A549 (cell line): ENCODE measurements around the gene SMIM10L2A. TPM values are rescaled to one million over a fixed set of nuclear protein-coding genes. Genes with fewer than 3 reads are reported as not detected.
"Not testable (repeated sequence)": the region's sequence is repeated elsewhere in the genome, so short reads cannot be mapped to it uniquely, and the experiment has no call there.

Experiments
- ATAC-seq, 2 experiments: fragments of 200-7000 bp in 1 of 2; fragments of >200 bp in 1 of 2; cut with Nextera tagmentation in 1 of 2; cut with Tn5 transposase in 1 of 2; 3 replicates each; pipeline versions ENCODE4 v1.8.0 to v1.9.1; 2018 to 2020; ENCODE audit warnings: mild to moderate bottlenecking in 1 of 2, moderate library complexity in 1 of 2
- CTCF ChIA-PET: fragments of 300-600 bp; sonication (Branson Sonifier 250); formaldehyde crosslinking; extraction: SDS; loops from one replicate; lab custom pipeline; 2021; ENCODE audit warnings: antibody characterized with exemption, inconsistent platforms; lab: Yijun Ruan, JAX
- POLR2A ChIA-PET: fragments of 350-600 bp; formaldehyde crosslinking; extraction: SDS; loops from one replicate; lab custom pipeline; 2021; ENCODE audit warnings: antibody characterized with exemption, inconsistent platforms; lab: Yijun Ruan, JAX
- DNase-seq, 2 experiments: peaks; one replicate each; pipeline versions ENCODE4 v3.0.0 to v3.0.0-alpha.2; 2011 to 2016; ENCODE audit warnings: low read depth in 1 of 2, low spot score in 1 of 2
- FAIRE-seq: peaks from 2 replicates; lab custom pipeline; 2011; peaks lifted over from hg19 to GRCh38; lab: Jason Lieb, UNC
- H3K27ac ChIP-seq, 2 experiments: fragments of >200 bp; sonication (Bioruptor Twin); formaldehyde crosslinking; 3 replicates each; pipeline ENCODE4 v1.5.1; 2016 to 2017
- H3K4me1 ChIP-seq: fragments of >200 bp; sonication (Bioruptor Twin); formaldehyde crosslinking; 3 replicates; pipeline ENCODE4 v1.6.1; 2016
- H3K4me2 ChIP-seq: fragments of >200 bp; sonication (Bioruptor Twin); formaldehyde crosslinking; 3 replicates; pipeline ENCODE4 v1.6.1; 2016
- H3K4me3 ChIP-seq: fragments of >200 bp; sonication (Bioruptor Twin); formaldehyde crosslinking; 3 replicates; pipeline ENCODE4 v1.5.1; 2016
- H3K9me3 ChIP-seq: fragments of >200 bp; sonication (Bioruptor Twin); formaldehyde crosslinking; 3 replicates; pipeline ENCODE4 v1.6.1; 2016
- CHD2 ChIP-seq: fragments of 150-350 bp; IDR thresholded peaks from 2 replicates; pipeline ENCODE4 v1.6.1; 2014; ENCODE audit warnings: low read length; ENCODE audit not compliant: partially characterized antibody
- EHF ChIP-seq: fragments of 250-450 bp; sonication (Bioruptor Pico); IDR thresholded peaks from 2 replicates; pipeline ENCODE4 v1.5.0; 2020; ENCODE audit warnings: mild to moderate bottlenecking
- ESRRA ChIP-seq: fragments of 150-350 bp; IDR thresholded peaks from 2 replicates; pipeline ENCODE4 v1.6.1; 2014; ENCODE audit warnings: mild to moderate bottlenecking, low read length, borderline replicate concordance
- FOSB ChIP-seq: fragments of 250-450 bp; sonication (Bioruptor Pico); IDR thresholded peaks from 2 replicates; pipeline ENCODE4 v1.5.0; 2020; ENCODE audit warnings: mild to moderate bottlenecking, moderate library complexity
- HES2 ChIP-seq: fragments of >200 bp; sonication (Bioruptor Twin); formaldehyde crosslinking; IDR thresholded peaks from 2 replicates; pipeline ENCODE4 v1.6.1; 2016
- HOXA7 ChIP-seq: fragments of 250-450 bp; sonication (Bioruptor Pico); IDR thresholded peaks from 2 replicates; pipeline ENCODE4 v1.5.0; 2020; ENCODE audit warnings: mild to moderate bottlenecking, moderate library complexity
- HOXB13 ChIP-seq: fragments of 250-450 bp; sonication (Bioruptor Pico); IDR thresholded peaks from 2 replicates; pipeline ENCODE4 v1.5.0; 2020; ENCODE audit warnings: low read depth, mild to moderate bottlenecking, moderate library complexity
- JUN ChIP-seq, 2 experiments: fragments of >200 bp; sonication (Bioruptor Twin); formaldehyde crosslinking; IDR thresholded peaks; 2 replicates in 1 of 2; 3 replicates in 1 of 2; pipeline ENCODE4 v1.6.1; 2016 to 2017
- MAFK ChIP-seq: fragments of 450-650 bp; IDR thresholded peaks from 2 replicates; pipeline ENCODE4 v1.6.1; 2014; ENCODE audit not compliant: partially characterized antibody
- MAZ ChIP-seq: fragments of 150-350 bp; IDR thresholded peaks from 2 replicates; pipeline ENCODE4 v1.6.1; 2014; ENCODE audit warnings: antibody characterized with exemption, low read depth, low read length, borderline replicate concordance
- MYC ChIP-seq: IDR thresholded peaks from 2 replicates; pipeline ENCODE4 v1.6.1; 2012; ENCODE audit warnings: mild to moderate bottlenecking, inconsistent platforms, low read length, improper control_type of control experiment, borderline replicate concordance
- NFE2L2 ChIP-seq: fragments of 150-350 bp; conservative IDR thresholded peaks from 2 replicates; pipeline ENCODE4 v1.6.1; 2014; ENCODE audit warnings: low read length
- NPAS2 ChIP-seq: fragments of 250-450 bp; sonication (Bioruptor Pico); IDR thresholded peaks from 2 replicates; pipeline ENCODE4 v1.8.0; 2022; ENCODE audit warnings: mild to moderate bottlenecking, moderate library complexity, borderline replicate concordance
- POLR2AphosphoS2 ChIP-seq: conservative IDR thresholded peaks from 2 replicates; pipeline ENCODE4 v1.6.1; 2012; ENCODE audit warnings: low read length, improper control_type of control experiment, inconsistent platforms
- RAD21 ChIP-seq, 2 experiments: fragments of >200 bp in 1 of 2; sonication (Bioruptor Twin) in 1 of 2; formaldehyde crosslinking in 1 of 2; IDR thresholded peaks in 1 of 2; conservative IDR thresholded peaks in 1 of 2; 2 replicates in 1 of 2; 3 replicates in 1 of 2; pipeline ENCODE4 v1.6.1; 2012 to 2018; ENCODE audit warnings: inconsistent platforms in 1 of 2
- RARB ChIP-seq: fragments of 250-450 bp; sonication (Bioruptor Pico); IDR thresholded peaks from 2 replicates; pipeline ENCODE4 v1.8.0; 2021; ENCODE audit warnings: mild to moderate bottlenecking, moderate library complexity
- RFX5 ChIP-seq: fragments of 450-650 bp; IDR thresholded peaks from 2 replicates; pipeline ENCODE4 v1.7.1; 2014; ENCODE audit warnings: antibody characterized with exemption, mild to moderate bottlenecking, moderate library complexity
- ZFP36 ChIP-seq: fragments of 450-650 bp; IDR thresholded peaks from 2 replicates; pipeline ENCODE4 v1.6.1; 2014; ENCODE audit warnings: borderline replicate concordance; ENCODE audit not compliant: partially characterized antibody
- ZSCAN20 ChIP-seq: fragments of 250-450 bp; sonication (Bioruptor Pico); IDR thresholded peaks from 2 replicates; pipeline ENCODE4 v1.8.0; 2022; ENCODE audit warnings: mild to moderate bottlenecking, moderate library complexity
- whole genome bisulfite sequencing: methylation state at CpG from one replicate; pipeline ENCODE4 v1.1.6; 2017; ENCODE audit errors: missing lambda C conversion rate; 5-methylcytosine and 5-hydroxymethylcytosine counted together
- polyA plus RNA-seq, 4 experiments: library from polyadenylated mRNA; depleted of rRNA in 3 of 4; stranded (reverse); fragments of >200 nt; fragmentation: RNase III in 1 of 4; extraction: RNeasy Plus Mini Kit Qiagen cat#74134 plus additional on column Dnase treatment in 1 of 4; gene quantifications; 2 replicates in 3 of 4; 3 replicates in 1 of 4; pipeline ENCODE4 v1.2.3, GENCODE V29; 2011 to 2017
- TF ChIP-seq, protein P1 (sequence below): IDR thresholded peaks from 2 replicates; pipeline ENCODE4 v1.6.1; 2012
- TF ChIP-seq, protein P2 (sequence below): fragments of 150-350 bp; IDR thresholded peaks from 2 replicates; pipeline ENCODE4 v1.6.1; 2014; ENCODE audit warnings: low read depth, mild to moderate bottlenecking, low read length

SMIM10L2A gene
- polyA plus RNA-seq, 2 of the 4 experiments (the other 2 are of a cell fraction): 0.37 to 0.59 TPM

GRCh38 chrX:135453381-135453780 lies 31.6 kb downstream of the SMIM10L2A start:
- no peak for DNase-seq
- POLR2A ChIA-PET: no interaction called here
- Histone ChIP-seq H3K9me3 (no peaks in the 10 kb centered on the region; the same call in 2 of the 3 replicates), H3K4me2 (no peak overlapping the region), H3K27ac (no peak overlapping the region), H3K4me3 (no peak overlapping the region), H3K4me1 (no peaks in the 10 kb centered on the region)
- no peak for TF ChIP-seq CHD2
- TF ChIP-seq NPAS2 (CRISPR knock-in tag): no peak
- TF ChIP-seq ESRRA: no peak
- TF ChIP-seq RARB (CRISPR knock-in tag): no peak
- TF ChIP-seq EHF: no peak
- TF ChIP-seq ZSCAN20 (CRISPR knock-in tag): no peak
- TF ChIP-seq JUN (IDR thresholded peaks at IDR 0.05): no peak
- no peak for TF ChIP-seq FOSB (CRISPR knock-in tag)
- TF ChIP-seq RAD21 (conservative IDR thresholded peaks at IDR 0.05 in 1 of 2, IDR thresholded peaks at IDR 0.05 in 1 of 2): no peak
- TF ChIP-seq, protein P1, sequence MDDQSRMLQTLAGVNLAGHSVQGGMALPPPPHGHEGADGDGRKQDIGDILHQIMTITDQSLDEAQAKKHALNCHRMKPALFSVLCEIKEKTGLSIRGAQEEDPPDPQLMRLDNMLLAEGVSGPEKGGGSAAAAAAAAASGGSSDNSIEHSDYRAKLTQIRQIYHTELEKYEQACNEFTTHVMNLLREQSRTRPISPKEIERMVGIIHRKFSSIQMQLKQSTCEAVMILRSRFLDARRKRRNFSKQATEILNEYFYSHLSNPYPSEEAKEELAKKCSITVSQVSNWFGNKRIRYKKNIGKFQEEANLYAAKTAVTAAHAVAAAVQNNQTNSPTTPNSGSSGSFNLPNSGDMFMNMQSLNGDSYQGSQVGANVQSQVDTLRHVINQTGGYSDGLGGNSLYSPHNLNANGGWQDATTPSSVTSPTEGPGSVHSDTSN: no peak
- TF ChIP-seq MAFK: no peak
- TF ChIP-seq HES2: no peak
- TF ChIP-seq, protein P2, sequence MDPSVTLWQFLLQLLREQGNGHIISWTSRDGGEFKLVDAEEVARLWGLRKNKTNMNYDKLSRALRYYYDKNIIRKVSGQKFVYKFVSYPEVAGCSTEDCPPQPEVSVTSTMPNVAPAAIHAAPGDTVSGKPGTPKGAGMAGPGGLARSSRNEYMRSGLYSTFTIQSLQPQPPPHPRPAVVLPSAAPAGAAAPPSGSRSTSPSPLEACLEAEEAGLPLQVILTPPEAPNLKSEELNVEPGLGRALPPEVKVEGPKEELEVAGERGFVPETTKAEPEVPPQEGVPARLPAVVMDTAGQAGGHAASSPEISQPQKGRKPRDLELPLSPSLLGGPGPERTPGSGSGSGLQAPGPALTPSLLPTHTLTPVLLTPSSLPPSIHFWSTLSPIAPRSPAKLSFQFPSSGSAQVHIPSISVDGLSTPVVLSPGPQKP: no peak
- TF ChIP-seq RFX5: no peak
- TF ChIP-seq HOXB13: no peak
- TF ChIP-seq POLR2AphosphoS2: no peak
- no peak for TF ChIP-seq NFE2L2
- no peak for TF ChIP-seq HOXA7 (CRISPR knock-in tag)
- FAIRE-seq: no peak
- CTCF ChIA-PET: no interaction called here
- 0% methylated on average over 3 of the region's 3 CpGs for WGBS
- no peak for ATAC-seq

GRCh38 chrX:135454816-135455215 lies 33.1 kb downstream of the SMIM10L2A start:
- no peak for ATAC-seq
- FAIRE-seq: no peak
- WGBS: 20% methylated on average over 4 of the region's 4 CpGs
- H3K4me1 ChIP-seq: no peaks in the 10 kb centered on the region
- no peaks in the 10 kb centered on the region; the same call in 2 of the 3 replicates for H3K9me3 ChIP-seq
- no peak overlapping the region for H3K4me3 ChIP-seq
- H3K4me2 ChIP-seq: no peak overlapping the region
- TF ChIP-seq ZFP36: no peak
- no peak for TF ChIP-seq NFE2L2
- no peak for TF ChIP-seq MYC
- no peak for TF ChIP-seq MAZ
- POLR2A ChIA-PET: no interaction called here
- H3K27ac ChIP-seq: no peak overlapping the region
- CTCF ChIA-PET: no interaction called here
- DNase-seq: no peak

- DNase-seq, ATAC-seq, CTCF ChIA-PET, H3K4me3 ChIP-seq, FAIRE-seq, H3K4me1 ChIP-seq, H3K9me3 ChIP-seq, H3K27ac ChIP-seq, POLR2A ChIA-PET, H3K4me2 ChIP-seq: not testable (repeated sequence)
- 27% methylated on average over 2 of the region's 2 CpGs for WGBS
Measured at GRCh38 chrX:135461756-135462155, 40.0 kb downstream of the SMIM10L2A start.
